GDM1 (cell line): ENCODE measurements around the gene LYPD3.

ENCODE experiments used
- DNase-seq: peaks from one replicate; lab custom pipeline; 2025; lab: John Stamatoyannopoulos, UW

LYPD3 gene

GRCh38 chr19:43430976-43431375, 34.4 kb downstream of the LYPD3 start:
- DNase-seq, result no peak

GRCh38 chr19:43430142-43430710, 35.2 kb downstream of the LYPD3 start:
- DNase-seq, result no peak

GRCh38 chr19:43429395-43429794, 36.0 kb downstream of the LYPD3 start:
- DNase-seq, result no peak

GRCh38 chr19:43425567-43426392, 39.6 kb downstream of the LYPD3 start:
- DNase-seq, result no peak

- DNase-seq, result no peak
Measured at GRCh38 chr19:43423779-43424178, 41.6 kb downstream of the LYPD3 start.

DNA sequence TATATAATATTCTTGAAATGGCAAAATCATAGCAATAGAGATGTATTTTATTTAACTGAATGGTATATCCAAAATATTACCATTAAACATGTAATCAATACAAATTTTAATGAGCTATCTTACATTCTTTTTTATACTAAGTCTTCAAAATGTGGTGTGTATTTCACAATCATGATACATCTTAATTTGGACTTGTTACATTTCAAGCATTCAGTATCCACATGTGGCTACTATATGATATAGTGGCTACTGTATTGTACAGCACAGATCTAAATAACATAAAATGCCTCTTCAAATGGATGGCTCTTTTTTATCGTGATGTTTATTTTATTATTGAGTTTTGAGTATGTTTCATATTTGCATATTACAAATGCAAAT, 42.7 kb downstream of the LYPD3 start:
- no peak for DNase-seq

DNA sequence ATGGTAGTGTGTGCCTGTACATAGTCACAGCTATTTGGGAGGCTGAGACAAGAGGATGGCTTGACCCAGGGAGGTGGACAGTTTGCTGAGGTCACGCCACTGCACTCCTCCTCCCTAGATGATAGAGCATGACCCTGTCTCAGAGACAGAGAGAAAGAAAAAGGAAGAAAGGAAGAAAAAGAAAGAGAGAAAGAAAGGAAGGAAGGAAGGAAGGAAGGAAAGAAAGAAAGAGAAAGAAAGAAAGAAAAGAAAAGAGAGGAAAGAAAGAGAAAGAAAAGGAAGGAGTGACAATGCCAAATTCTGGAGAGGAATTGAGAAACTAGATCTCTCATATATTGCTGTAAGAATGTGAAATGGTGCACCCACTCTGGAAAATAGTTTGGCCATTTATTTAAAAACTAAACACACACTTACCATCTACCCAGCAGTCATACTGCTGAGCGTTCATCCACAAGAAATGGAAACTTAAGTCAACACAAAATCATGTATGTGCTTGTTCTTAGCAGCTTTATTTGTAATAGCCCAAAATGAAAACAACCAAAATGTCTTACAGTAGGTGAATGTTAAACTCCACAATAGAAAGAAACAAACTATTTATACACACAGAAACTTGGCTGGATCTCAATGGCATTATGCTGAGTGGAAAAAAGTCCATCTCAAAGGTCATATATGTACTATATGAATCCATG, 43.3 kb downstream of the LYPD3 start:
- DNase-seq, result no peak

GRCh38 chr19:43420954-43421353, 44.5 kb downstream of the LYPD3 start:
- DNase-seq, result no peak

DNA sequence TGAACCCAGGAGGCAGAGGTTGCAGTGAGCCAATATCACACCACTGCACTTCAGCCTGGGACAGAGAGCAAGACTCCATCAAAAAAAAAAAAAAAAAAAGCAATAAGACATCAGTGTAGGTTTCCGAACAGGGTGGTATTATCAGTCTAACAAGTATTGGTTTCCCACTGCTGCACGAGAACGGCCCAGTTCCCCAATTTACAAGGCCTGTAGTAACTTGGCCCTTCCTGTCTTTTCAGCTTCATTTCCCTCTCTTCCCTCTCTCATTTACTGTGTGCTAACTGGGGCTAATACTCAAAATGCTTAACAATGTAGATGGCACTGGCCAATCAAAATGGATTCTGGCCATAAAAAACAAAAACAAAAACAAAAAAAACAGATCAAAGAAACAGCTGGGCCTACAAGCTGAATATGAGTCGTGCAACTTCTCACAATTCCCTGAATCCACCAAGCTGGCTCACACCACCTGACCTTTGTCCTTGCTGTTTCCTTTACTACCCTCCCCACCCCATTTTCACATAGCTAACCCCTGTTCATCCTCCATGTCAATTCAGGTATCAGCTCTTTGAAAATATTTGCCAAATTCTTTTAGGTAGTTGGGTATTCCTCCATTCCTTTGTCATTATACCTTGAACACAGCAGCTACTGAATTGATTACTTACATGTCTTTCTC, 48.3 kb downstream of the LYPD3 start:
- no peak for DNase-seq

DNA sequence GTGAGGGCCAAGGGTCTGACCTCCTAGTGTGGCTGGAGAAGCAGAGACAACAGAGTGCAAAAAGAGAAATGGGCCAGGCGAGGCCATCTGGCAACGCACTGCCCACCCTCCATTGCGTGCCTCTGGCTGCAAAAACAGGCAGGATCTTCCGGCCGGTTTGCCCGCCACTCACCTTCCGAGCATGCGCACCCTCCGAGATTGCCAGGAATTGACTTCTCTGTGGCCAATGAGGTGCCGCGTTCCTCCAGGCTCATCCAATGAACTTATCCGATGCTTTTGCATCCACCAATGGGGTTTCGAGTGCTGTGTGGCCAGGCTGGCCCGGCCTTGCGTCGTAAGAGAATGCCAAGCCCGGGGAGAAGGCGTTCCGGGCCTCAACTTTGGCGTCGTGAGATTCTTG, 50.9 kb downstream of the LYPD3 start, which contains the start of gene TEX101:
TEX101 (plus strand) TSS at position 337 of the 400 bp plus-strand sequence. CDS start 1,030 bp downstream, outside the sequence.
- no peak for DNase-seq

GRCh38 chr19:43412441-43412840, 53.0 kb downstream of the LYPD3 start:
- no peak for DNase-seq
